ENCODE results near the gene AGTPBP1. TPM values are rescaled to one million over a fixed set of nuclear protein-coding genes. Genes with fewer than 3 reads are reported as not detected.

Gene AGTPBP1
- total RNA-seq, 1 experiment from 2014 or later = 54.7 TPM

DNA sequence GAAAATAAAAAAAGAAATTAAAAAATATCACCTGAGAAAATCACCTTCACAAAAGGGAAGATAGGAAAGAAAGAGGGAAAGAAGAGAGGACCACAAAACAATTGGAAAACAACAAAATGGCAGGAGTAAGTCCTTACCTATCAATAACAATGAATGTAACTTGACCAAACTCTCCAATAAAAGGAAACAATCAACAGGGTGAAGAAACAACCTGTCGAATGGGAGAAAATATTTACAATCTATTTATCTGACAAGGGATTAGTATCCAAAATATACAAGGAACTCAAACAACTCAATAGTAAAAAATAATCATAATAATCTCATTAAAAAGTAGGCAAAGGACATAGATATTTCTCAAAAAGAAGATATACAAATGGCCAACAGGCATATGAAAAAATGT lies 135.8 kb downstream of the AGTPBP1 start (continued):
- TF ChIP-seq TEAD4 (CRISPR knock-in tag; IDR thresholded peaks at IDR 0.05) (no peak), NFATC4 (CRISPR knock-in tag; IDR thresholded peaks at IDR 0.05) (no peak), JUN (CRISPR knock-in tag; IDR thresholded peaks at IDR 0.05) (no peak), ZNF512 (CRISPR knock-in tag; IDR thresholded peaks at IDR 0.05; ENCODE audit: borderline replicate concordance) (no peak), IRF1 (CRISPR knock-in tag; IDR thresholded peaks at IDR 0.05) (no peak), USF1 (CRISPR knock-in tag; IDR thresholded peaks at IDR 0.05) (no peak)
- TF ChIP-seq, protein P1, sequence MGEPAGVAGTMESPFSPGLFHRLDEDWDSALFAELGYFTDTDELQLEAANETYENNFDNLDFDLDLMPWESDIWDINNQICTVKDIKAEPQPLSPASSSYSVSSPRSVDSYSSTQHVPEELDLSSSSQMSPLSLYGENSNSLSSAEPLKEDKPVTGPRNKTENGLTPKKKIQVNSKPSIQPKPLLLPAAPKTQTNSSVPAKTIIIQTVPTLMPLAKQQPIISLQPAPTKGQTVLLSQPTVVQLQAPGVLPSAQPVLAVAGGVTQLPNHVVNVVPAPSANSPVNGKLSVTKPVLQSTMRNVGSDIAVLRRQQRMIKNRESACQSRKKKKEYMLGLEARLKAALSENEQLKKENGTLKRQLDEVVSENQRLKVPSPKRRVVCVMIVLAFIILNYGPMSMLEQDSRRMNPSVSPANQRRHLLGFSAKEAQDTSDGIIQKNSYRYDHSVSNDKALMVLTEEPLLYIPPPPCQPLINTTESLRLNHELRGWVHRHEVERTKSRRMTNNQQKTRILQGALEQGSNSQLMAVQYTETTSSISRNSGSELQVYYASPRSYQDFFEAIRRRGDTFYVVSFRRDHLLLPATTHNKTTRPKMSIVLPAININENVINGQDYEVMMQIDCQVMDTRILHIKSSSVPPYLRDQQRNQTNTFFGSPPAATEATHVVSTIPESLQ (CRISPR knock-in tag; IDR thresholded peaks at IDR 0.05) = no peak

DNA sequence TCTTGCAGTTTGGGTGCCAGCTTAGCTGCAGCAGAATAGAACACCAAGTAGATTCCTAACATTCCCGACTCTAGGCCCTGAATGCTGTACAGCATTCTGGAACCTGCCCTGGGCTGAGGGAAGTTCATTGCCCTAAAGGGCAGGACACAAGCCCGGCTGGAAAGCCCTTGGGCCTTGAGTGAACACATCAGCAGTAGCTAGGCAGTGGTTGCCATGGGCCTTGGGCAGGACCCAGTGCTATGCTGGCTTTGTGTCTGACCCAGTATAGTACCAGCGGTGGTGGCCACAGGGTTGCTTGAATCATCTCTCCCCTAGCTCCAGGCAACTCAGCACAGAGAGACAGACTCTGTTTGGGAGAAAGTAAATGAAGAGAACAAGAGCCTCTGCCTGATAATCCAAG lies 137.8 kb downstream of the AGTPBP1 start:
- ATAC-seq = no peak
- TF ChIP-seq ZNF232 (CRISPR knock-in tag; IDR thresholded peaks at IDR 0.05) = no peak
- TF ChIP-seq, protein P2, sequence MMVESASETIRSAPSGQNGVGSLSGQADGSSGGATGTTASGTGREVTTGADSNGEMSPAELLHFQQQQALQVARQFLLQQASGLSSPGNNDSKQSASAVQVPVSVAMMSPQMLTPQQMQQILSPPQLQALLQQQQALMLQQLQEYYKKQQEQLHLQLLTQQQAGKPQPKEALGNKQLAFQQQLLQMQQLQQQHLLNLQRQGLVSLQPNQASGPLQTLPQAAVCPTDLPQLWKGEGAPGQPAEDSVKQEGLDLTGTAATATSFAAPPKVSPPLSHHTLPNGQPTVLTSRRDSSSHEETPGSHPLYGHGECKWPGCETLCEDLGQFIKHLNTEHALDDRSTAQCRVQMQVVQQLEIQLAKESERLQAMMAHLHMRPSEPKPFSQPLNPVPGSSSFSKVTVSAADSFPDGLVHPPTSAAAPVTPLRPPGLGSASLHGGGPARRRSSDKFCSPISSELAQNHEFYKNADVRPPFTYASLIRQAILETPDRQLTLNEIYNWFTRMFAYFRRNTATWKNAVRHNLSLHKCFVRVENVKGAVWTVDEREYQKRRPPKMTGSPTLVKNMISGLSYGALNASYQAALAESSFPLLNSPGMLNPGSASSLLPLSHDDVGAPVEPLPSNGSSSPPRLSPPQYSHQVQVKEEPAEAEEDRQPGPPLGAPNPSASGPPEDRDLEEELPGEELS (CRISPR knock-in tag; IDR thresholded peaks at IDR 0.05) = no peak
- no peak for TF ChIP-seq PRRX2 (CRISPR knock-in tag; IDR thresholded peaks at IDR 0.05)
- TF ChIP-seq ETV6 (CRISPR knock-in tag; IDR thresholded peaks at IDR 0.05) = no peak
- no peak for TF ChIP-seq CBFB (CRISPR knock-in tag; IDR thresholded peaks at IDR 0.05; ENCODE audit: low read depth)
- TF ChIP-seq, protein P3, sequence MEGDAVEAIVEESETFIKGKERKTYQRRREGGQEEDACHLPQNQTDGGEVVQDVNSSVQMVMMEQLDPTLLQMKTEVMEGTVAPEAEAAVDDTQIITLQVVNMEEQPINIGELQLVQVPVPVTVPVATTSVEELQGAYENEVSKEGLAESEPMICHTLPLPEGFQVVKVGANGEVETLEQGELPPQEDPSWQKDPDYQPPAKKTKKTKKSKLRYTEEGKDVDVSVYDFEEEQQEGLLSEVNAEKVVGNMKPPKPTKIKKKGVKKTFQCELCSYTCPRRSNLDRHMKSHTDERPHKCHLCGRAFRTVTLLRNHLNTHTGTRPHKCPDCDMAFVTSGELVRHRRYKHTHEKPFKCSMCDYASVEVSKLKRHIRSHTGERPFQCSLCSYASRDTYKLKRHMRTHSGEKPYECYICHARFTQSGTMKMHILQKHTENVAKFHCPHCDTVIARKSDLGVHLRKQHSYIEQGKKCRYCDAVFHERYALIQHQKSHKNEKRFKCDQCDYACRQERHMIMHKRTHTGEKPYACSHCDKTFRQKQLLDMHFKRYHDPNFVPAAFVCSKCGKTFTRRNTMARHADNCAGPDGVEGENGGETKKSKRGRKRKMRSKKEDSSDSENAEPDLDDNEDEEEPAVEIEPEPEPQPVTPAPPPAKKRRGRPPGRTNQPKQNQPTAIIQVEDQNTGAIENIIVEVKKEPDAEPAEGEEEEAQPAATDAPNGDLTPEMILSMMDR (IDR thresholded peaks at IDR 0.05) = no peak
- H3K4me3 Mint-ChIP-seq = no peak overlapping the region
- H3K4me1 Mint-ChIP-seq = peaks cover 29% of the 10 kb centered on the region
- no peaks in the 10 kb centered on the region; the same call in 1 of the 2 replicates for H3K36me3 Mint-ChIP-seq
- ChIA-PET CTCF (no interaction called here), POLR2A (no interaction called here)
- no peaks in the 10 kb centered on the region for H3K27me3 Mint-ChIP-seq (ENCODE audit: low read depth)
- no peaks in the 10 kb centered on the region for H3K9me3 Mint-ChIP-seq
- DNase-seq (ENCODE audit: low spot score) = no peak
- H3K27ac Mint-ChIP-seq = no peak overlapping the region

GRCh38 chr9:85602742-85603141 lies 139.0 kb downstream of the AGTPBP1 start:
- H3K9me3 Mint-ChIP-seq = no peaks in the 10 kb centered on the region
- H3K36me3 Mint-ChIP-seq = no peaks in the 10 kb centered on the region; the same call in 1 of the 2 replicates
- ChIA-PET POLR2A (no interaction called here), CTCF (no interaction called here)
- peak overlapping the region; percentile 77; the same call in 1 of the 2 replicates for H3K27ac Mint-ChIP-seq
- H3K4me3 Mint-ChIP-seq = no peak overlapping the region
- ATAC-seq = no peak
- peaks cover 29% of the 10 kb centered on the region for H3K4me1 Mint-ChIP-seq
- H3K27me3 Mint-ChIP-seq (ENCODE audit: low read depth) = no peaks in the 10 kb centered on the region
- DNase-seq (ENCODE audit: low spot score) = no peak
- TF ChIP-seq USF1 (CRISPR knock-in tag; IDR thresholded peaks at IDR 0.05) = no peak
- TF ChIP-seq MXD4 (CRISPR knock-in tag; IDR thresholded peaks at IDR 0.05; ENCODE audit: borderline replicate concordance) = no peak
- no peak for TF ChIP-seq RELA (CRISPR knock-in tag; IDR thresholded peaks at IDR 0.05; ENCODE audit: borderline replicate concordance)
- no peak for TF ChIP-seq MLX (CRISPR knock-in tag; IDR thresholded peaks at IDR 0.05)
- TF ChIP-seq JAZF1 (CRISPR knock-in tag; IDR thresholded peaks at IDR 0.05) = no peak
- no peak for TF ChIP-seq PREB (CRISPR knock-in tag; IDR thresholded peaks at IDR 0.05; ENCODE audit: borderline replicate concordance)
- no peak for TF ChIP-seq E2F5 (CRISPR knock-in tag; IDR thresholded peaks at IDR 0.05)
- TF ChIP-seq, protein P4, sequence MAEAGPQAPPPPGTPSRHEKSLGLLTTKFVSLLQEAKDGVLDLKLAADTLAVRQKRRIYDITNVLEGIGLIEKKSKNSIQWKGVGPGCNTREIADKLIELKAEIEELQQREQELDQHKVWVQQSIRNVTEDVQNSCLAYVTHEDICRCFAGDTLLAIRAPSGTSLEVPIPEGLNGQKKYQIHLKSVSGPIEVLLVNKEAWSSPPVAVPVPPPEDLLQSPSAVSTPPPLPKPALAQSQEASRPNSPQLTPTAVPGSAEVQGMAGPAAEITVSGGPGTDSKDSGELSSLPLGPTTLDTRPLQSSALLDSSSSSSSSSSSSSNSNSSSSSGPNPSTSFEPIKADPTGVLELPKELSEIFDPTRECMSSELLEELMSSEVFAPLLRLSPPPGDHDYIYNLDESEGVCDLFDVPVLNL (CRISPR knock-in tag; IDR thresholded peaks at IDR 0.05; ENCODE audit: borderline replicate concordance, low read depth) = no peak
